ENCODE measurements around the gene VPS26C.
"Not testable (repeated sequence)": the region's sequence is repeated elsewhere in the genome, so short reads cannot be mapped to it uniquely, and the experiment has no call there.

VPS26C gene

DNA sequence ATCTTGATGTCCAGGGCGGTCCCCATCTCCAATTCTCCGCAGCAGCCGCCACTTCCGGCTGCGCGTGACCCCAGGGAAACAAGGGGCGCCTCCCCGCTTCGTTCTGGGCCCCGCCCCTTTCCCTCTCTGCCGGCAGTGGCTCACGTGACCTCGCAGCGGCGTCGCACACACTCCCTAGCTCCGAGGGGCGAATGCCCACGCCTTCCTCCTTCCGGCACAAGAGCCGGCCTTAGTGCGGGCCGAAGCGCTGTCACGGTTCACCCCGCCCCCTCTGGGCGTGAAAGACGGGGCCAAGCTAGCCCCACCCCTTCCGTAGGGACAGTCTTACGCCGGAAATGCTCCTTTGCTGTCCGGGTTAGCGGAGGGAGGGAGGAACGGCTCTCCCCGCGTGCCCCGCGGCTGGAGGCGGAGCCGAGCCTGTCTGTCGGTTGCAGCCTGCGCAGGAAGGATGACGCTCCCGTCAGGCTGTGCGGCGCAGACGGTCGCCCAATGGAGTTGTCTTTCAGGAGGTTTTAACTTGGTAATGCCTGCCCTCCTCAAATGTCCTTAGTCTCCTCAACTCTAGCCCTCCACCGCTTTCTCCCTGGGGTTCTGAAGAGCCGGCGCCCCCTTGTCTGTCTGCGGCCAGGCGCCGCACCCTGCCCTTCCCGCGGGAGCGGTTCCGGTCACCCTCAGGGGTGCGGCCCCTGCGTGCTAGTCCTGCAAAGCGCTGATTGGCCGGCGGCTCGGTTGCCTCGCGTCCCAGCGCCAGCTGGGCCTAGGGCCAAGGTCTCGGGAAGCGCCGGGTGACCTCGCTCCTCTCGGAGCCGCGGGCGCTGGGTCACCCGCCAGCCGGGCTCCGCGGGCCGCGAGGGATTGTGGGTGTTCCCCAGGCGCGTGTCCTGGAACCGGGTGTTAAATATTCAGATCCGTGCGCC lies at the start of gene VPS26C:
Gene VPS26C (minus strand): TSS at position 66 of the 917 bp plus-strand sequence. CDS start 40 bp downstream, at position 26.
- peak; percentile 98 to 99 for DNase-seq

DNA sequence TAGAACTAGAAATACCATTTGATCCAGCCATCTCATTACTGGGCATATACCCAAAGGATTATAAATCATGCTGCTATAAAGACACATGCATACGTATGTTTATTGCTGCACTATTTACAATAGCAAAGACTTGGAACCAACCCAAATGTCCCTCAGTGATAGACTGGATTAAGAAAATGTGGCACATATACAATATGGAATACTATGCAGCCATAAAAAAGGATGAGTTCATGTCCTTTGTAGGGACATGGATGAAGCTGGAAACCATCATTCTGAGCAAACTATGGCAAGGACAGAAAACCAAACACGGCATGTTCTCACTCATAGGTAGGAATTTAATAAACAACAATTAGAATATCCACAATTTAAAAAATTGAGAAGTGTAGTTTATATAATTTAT lies 48.9 kb upstream of the VPS26C start:
- DNase-seq = not testable (repeated sequence)

DNA sequence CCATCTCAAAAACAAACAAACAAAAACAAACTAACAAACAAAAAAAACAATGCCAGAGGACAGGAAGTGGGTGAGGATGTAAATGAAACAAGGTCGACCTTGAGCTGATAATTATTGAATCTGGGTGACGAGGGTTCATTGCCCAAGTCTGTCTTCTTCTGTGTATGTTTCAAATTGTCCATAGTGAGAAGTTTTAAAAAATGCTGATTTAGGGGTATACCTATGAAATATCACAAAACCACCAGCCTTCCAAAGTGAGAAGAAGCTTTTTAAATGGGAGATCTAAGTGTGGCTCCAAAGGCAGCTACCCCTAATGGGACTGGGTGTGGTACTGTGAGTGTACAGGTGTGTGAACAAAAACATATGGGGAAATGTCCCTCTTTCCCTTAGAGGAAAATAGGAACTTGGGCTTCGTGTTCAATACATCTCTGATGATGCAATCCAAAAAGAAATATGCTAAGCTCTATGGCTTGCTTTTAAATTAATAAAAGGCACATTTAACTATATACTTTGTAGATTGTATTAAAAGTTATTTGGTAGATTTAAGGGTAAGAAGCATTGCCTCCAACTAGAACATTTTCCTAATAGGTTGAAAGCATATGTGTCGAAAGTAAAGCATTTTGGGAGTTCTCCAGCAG lies 33.1 kb upstream of the VPS26C start:
- DNase-seq = no peak

DNA sequence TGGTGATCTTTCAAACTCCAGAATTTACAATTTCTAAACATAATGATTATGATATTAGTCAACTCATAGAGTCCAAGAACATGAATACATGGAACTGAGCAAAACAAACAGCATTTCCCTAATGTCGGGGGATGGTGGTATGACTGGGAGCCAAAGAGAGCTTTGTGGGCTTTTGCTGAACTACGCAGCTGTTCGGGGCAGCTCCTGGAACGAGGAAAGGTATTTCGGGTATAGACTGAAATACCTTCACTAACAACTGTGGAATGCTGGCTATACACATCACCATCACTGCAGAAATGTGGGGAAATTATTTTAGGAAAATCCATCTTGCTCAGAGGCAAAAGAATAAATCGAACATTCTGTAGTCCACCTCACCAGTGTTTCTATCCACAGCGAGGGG lies 30.2 kb upstream of the VPS26C start:
- DNase-seq = no peak

DNA sequence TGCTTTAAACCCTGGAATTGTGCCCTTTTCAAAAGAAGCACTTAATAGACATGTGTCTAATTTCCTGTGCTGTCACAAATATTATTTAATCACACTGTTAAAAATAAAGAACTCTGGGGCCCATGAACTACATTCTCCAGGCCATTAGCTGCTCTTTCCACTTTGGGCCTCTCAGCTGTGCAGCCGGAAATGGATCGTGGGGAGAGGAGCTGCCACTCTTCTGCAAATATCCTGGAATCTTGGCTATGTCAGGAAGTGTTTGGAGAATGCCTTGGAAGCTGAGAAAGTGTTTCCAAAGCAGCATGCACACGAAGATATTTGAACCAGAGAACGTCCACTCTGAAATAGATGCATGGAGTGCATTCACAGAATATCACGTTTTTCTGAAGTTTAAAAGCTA lies 27.5 kb upstream of the VPS26C start:
- no peak for DNase-seq

DNA sequence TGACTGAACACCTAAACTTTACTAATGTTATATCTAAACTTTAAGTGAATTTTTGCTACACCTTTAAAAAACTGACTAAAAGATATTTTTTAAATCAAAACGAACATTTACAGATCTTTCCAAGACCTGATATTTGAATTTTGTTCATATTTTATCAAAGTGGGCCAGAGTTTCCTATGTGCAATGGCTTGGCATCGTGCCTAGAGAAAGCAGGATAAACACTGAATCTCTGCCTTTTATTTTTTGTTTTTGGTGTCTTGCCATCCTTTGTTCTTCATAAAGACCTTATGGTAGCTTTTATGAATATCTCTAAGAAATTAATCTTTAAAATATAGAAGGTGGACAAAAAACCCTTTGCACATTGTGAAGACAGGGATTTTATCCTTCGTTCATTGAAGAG lies 25.8 kb upstream of the VPS26C start:
- DNase-seq = no peak

DNA sequence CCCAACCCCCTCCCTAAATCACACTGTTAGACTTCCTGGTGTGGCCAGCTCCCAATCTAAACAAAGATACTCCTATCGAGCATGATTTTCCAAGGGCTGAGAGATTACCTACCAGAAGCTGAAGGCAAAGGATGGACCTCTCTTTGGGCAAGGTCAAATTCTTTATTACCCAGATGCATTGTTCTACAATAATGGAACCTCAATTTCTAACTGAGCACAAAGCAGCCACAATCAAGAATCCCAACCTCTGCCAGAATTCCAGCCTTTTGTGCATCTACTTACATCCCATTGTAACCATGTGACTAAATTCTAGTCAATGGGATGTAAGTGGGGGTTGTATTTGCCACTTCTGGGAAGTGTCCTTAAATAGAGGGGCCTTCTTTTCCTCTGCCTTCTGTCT lies 24.9 kb upstream of the VPS26C start:
- no peak for DNase-seq

DNA sequence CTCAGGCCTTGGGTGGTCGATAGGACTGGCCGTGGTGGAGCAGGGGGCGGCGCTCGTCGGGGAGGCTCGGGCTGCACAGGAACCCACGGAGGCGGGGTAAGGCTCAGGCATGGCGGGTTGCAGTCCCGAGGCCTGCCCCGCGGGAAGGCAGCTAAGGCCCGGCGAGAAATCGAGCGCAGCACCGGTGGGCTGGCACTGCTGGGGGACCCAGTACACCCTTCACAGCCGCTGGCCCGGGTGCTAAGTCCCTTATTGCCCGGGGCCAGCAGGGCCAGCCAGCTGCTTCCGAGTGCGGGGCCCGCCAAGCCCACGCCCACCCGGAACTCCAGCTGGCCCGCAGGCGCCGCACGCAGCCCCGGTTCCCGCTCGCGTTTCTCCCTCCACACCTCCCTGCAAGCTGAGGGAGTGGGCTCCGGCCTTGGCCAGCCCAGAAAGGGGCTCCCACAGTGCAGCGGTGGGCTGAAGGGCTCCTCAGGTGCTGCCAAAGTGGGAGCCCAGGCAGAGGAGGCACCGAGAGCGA lies 16.1 kb upstream of the VPS26C start:
- not testable (repeated sequence) for DNase-seq

DNA sequence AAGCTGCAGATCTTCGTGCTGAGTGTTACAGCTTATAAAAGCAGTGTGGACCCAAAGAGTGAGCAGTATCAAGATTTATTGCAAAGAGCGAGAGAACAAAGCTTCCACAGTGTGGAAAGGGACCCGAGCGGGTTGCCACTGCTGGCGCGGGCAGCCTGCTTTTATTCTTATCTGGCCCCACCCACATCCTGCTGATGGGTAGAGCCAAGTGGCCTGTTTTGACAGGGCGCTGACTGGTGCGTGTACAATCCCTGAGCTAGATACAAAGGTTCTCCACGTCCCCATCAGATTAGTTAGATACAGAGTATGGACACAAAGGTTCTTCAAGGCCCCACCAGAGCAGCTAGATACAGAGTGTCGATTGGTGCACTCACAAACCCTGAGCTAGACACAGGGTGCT lies 15.5 kb upstream of the VPS26C start:
- DNase-seq = not testable (repeated sequence)

DNA sequence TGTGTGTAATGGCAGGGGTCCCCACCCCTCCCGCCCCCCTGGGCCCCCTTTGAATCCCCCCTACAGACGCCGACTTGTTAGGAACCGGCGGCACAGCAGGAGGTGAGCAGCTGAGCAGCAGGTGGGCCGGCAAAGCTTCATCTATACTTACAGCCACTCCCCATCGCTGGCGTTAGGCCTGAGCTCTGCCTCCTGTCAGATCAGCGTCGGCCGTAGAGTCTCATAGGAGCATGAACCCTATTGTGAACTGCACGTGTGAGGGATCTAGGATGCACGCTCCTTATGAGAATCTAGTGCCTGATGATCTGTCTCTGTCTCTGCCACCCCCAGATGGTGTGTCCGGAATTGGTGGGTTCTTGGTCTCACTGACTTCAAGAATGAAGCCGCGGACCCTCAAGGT lies 14.9 kb upstream of the VPS26C start:
- DNase-seq = no peak

DNA sequence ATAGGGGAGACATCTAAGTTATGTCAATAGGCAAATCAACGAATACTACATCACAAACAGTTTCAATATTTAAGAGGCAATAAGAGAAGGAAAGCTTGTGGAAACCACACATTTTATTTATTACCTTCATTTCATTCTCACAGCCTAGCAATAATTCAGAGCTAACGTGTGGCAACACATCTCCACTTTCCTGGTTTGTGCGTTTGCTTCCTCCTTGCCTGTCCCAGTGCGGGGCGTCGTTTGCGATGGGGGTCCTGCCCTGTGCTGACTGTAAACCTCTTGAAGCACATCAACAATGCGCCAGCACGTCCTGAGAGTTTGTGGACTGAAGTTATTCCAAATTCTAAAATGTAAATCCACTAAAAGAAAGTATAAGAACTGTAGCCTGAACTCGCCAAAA lies 14.4 kb upstream of the VPS26C start:
- DNase-seq = no peak

DNA sequence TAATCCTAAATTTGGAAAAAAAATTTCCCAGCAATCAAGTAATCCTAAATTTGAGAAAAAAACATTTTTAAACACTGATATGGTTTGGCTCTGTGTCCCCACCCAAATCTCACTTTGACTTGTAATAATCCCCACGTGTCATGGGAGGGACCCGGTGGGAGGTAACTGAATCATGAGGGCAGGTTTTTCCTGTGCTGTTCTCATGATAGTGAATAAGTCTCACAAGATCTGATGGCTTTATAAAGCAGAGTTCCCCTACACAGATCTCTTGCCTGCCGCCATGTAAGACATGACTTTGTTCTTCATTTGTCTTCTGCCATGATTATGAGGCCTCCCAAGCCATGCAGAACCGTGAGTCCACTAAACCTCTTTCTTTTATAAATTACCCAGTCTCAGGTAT lies 12.1 kb upstream of the VPS26C start:
- DNase-seq = not testable (repeated sequence)

DNA sequence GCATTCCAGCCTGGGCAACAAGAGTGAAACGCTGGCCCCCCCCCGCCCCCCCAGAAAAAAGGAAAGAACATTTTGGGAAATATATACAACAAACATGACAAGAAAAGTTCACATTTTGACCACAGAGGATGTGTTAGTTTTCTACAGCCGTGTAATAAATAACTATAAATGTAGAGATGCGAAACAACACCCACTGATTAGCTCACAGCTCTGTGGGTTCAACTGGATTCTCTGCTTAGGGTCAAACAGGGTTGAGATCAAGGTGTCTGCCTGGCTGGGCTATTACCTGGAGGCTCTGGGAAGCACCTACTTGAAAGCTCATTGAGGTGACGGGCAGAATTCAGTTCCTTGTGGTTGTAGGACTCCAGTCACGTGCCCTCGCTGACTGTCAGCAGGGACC lies 11.1 kb upstream of the VPS26C start:
- DNase-seq = no peak

DNA sequence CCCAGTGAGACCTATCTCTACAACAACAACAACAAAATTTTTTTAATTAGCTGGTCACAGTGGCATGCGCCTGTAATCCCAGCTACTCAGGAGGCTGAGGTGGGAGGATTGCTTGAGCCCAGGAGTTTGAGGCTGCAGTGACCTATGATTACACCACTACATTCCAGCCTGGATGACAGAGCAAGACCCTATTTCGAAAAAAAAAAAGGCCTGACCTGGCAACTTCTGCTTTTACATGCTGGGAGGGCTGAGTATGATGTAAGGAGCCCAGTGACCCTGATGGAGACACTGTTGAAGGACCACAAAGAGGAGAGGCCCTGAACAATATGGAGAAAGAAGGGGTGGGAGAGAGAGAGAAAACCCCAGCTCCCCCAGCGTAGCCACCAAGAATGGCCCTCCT lies 9.2 kb upstream of the VPS26C start:
- DNase-seq = no peak

DNA sequence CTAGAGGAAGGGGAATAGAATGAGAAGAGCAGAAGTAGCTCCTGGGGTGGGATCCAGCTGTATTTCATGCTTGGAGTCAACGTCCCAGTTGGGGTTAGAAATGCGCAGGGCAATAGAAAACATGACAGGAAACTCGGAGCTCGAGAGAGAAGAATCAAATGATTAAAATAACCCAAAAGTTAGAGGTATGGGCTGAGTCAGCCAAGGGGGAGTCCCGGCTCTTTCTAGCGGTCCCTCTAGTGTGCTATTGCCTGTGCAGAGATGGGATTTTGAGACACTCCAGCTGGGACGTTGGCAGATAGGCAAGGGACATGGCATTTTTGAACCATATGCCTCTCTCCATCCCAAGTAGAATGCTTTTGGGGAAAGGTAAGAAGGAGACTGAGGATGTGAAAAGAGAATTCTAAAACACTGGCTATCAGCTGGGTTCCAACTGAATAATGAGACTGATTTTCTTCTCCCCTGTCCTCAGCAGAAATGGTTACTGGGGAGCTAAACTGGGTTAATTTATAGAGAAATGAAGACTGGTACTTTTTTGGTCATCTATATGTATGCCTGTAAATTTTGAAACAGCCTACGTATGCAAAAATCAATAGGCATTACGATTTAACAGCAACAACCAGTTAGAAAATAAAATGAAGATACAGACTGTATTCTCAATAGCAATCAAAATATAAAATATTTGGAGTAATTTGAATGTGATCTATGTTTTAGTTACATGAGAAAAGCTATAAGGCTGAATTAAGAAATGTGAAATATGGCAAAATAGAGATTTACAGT lies 7.0 kb upstream of the VPS26C start:
- DNase-seq = no peak

DNA sequence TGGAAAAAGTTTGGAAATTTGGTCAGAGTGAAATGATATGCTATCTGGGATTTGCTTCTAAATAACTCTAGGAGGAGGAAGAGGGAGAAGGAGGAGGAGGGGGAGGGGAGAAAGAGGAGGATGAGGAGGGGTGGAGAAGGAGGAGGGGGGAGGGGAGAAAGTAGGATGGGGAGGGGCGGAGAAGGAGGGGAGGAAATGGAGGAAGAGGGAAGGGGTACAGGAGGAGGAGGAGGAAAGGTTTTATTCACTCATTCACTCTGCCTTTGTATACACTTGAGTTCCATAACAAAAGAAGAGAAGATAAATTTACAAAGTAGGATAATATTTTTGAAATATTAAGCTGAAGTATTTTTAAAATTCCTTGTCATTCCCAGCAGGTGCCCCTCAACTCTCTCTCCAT lies 6.3 kb upstream of the VPS26C start:
- no peak for DNase-seq

DNA sequence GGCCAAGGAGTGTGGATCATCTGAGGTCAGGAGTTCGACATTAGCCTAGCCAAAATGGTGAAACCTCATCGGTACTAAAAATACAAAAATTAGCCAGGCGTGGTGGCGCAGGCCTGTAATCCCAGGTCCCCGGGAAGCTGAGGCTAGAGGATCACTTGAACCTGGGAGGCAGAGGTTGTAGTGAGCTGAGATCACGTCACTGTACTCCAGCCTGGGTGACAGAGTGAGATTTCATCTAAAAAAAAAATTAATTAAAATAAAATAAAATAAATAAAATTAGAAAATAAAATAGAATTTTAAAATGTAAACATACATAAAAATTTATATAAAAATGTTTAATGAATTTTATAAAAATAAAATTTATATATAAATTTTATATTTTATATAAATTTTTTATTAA lies 5.8 kb upstream of the VPS26C start:
- no peak for DNase-seq

DNA sequence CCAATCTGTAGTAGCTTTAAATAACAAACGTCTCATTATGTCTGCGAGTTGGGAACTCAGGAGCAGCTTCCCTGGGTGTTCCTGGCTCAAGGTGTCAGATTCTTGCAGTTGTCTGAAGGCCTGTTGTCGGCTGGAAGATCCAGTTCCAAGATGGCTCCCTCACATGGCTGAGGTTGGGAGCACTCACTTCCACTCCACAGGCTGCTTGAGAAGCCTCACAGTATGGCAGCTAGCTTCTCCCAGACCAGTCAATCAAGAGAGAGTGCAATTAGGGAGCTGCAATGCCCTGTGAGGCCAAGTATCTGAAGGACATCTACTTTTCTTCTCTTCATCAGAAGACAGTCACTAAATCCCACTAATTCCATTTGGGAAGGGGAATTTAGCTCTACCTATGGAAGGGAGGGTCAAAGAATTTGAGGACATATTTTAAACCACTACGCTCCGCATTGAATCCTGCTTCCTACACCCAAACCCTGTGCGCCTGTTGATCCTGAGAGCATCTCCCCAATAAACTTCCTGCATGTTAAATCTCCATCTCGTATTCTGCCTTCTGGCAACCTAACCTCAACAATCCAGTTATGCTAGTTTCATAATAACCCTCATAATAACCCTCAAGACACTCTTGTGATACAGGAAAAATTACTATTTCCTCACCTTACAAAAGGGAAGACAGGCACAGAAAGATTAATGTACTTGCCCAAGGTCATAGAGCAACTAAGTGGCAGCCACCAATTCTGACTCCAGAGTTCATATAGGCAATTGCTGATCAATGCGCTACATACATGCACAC lies 3.6 kb upstream of the VPS26C start:
- DNase-seq = no peak

DNA sequence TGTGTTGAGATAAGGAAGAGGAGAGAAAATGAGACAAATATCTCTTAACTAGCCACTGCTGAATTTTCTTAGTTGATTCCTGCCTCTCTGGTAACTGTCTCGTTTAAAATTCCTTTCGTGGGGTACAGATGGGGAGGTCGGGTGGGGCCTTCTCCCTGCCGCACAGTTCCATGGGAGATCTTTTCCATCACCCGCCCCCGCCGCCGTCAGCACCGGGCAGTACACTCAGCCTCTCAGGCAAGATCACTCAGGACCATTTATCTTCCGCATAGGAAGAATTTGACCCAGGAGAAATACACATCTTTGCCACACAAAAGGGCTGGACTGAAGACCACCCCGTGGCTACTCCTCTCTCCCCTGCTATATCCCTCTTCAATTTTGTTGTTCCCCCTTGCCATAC lies 2.3 kb upstream of the VPS26C start:
- DNase-seq = no peak

DNA sequence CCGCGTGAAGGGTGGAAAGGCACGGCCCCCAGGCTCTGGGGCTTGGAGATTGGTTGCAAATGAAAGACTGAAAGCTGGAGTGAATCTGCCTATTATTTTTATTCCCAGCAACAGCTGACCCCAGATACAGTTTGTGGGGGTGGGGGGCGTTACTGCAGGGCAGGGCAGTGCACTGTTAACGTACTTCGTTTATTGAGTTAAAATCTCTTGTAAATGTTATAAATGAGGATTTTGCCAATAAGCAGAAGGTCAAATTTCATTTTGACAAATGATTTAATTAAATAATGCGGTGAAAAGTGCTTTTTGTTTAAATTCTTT lies 1.0 kb upstream of the VPS26C start:
- DNase-seq = no peak

DNA sequence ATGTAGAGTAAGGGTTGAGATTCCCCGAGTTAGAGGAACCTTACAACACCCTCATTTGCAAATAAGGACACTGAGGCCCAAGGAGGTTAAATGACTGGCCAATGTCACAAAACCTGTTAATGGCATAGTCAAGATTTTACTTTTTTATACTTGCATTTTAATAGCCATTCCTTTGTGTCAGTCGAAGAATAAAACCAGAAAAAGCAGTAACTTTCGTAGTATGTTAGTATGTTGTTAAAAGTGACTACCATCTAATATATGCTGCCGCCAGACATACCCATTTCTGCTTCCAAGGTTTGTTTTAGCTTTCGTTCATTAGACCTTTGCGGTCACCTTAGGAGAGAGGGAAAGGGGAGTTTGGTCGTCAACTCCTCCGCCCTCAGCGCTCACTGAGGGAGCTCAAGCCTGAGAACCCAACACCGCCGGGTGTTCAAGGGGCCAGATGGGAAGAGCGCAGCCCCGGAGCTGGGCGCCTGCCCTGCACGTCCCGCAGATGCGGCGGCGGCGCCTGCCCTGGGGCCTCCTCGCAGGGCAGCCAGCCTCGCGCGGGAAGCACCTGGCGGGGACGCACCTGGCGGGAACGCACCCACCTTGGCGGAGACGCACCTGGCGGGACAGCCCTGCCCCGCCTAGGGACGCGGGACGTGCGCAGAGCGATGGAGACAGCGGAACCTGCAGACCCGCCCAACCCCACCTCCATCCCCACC lies 466 bp downstream of the VPS26C start:
- DNase-seq = peak in 1 of 2 donors; percentile 34

DNA sequence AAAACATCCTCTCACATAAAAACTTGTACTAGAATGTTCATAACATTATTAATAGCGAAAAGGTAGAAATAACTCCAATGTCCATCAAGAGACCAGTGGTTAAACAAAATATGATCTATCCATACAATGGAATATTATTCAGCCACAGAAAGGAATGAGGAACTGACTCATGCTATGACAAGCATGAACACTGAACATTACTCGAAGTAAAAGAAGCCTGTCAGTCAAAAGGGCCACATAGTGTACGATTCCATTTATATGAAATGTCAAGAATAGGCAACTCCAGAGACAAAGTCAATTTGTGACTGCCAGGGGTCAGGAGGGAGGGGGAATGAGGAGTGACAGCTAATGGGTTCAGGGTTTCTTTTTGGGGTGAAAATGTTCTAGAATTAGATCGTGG lies 2.3 kb downstream of the VPS26C start:
- DNase-seq = no peak

Data from hippocampal formation (tissue), 2 donors.